GM18520 (cell line): Measurements from ENCODE around the gene ANKMY1.

Source experiments
- ATAC-seq: cut with Tn5 transposase; IDR thresholded peaks from one replicate; pipeline ENCODE4 v1.9.1; 2021; ENCODE audit not compliant: unreplicated experiment

ANKMY1 gene

GRCh38 chr2:240462707-240463273 lies 95.0 kb downstream of the ANKMY1 start:
- no peak for ATAC-seq

- ATAC-seq, result no peak
These were observed 95.6 kb downstream of the ANKMY1 start for GRCh38 chr2:240462073-240462706.

- ATAC-seq, result no peak
These were observed 96.2 kb downstream of the ANKMY1 start for GRCh38 chr2:240461471-240462072.

- no peak for ATAC-seq
These were observed 96.9 kb downstream of the ANKMY1 start for GRCh38 chr2:240460781-240461431.

DNA sequence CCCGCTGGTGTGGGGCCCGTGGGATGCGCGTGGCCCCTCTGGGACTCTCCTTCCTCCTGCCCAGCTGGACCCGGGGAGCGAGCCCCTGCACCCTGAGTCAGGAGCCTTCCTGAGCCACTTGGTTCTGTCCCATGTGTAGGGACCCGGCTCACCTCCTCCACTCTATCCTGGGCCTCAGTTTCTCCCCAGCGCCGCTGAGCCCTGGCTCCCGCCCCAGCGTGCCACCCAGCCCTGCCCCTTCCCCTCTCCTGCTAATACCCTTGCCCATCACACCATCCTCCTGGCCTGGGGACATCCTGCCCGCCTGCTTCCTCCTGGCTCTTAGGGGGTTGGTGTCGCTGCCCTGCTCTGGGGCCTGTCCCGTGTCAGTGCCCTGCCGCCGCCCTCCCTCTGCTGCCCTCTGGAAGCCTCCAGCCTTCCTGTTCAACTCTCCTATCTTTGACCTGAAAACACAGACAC lies 97.5 kb downstream of the ANKMY1 start:
- no peak for ATAC-seq

DNA sequence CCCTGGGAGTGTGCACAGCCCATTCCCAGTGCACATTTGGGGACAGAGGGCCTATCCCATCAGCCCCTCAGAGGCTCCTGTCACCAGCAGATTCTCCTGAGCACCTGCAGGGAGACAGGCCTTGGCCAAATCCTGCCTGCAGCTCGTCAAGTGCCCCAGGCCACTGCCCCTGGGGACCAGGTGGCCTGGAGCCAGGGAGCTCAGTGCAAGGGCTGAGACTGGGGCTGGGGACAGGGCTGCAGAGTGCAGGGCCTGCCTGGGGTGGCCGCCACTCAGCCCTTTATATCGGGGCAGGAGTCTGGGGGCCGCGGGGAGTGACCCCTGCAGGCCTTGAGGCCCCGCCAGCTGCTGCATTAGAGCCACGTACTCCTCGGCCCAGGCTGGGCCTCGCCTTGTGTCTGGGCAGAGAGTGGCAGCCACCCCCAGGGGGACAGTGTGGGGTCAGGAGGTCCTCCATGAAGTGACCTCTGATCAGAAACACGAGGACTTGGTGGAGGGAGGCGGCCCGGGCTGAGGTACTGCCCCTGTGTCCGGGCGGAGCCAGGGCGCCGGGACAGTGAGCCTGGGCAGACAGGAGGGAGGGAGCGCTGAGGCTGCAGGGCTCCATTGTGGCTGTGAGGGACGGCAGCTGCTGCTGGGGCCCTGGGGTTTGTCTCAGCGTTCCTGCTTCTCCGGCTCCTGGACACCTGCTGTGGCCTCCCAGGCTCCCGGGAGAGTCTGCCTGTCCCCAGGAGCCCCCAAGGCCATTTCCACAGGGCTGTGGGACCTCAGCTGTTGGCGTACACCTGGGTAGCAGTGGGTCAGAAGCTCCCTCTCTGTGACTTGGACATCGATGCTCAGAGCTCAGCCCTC lies 98.2 kb downstream of the ANKMY1 start:
- no peak for ATAC-seq

DNA sequence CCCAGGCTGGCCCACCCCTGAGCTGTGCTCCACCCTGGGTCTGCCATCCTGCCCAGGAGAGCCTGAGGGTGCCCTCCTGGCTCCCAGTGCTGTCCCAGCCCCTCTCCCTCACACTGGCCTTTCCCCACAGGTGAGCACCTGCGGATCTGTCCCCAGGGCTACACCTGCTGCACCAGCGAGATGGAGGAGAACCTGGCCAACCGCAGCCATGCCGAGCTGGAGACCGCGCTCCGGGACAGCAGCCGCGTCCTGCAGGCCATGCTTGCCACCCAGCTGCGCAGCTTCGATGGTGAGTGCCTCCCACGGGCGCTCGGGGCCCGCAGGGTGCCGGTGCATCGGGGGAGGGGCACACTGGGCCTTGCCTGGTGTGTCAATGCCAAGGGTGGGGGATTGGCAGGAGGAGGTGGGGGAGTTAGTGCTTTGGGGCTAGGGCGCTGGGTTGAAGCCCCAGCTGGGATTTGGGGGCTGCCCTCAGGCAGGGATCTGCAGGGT lies 98.8 kb downstream of the ANKMY1 start:
- ATAC-seq, result no peak

- ATAC-seq, result no peak
These were observed 99.5 kb downstream of the ANKMY1 start for GRCh38 chr2:240458044-240458899.

DNA sequence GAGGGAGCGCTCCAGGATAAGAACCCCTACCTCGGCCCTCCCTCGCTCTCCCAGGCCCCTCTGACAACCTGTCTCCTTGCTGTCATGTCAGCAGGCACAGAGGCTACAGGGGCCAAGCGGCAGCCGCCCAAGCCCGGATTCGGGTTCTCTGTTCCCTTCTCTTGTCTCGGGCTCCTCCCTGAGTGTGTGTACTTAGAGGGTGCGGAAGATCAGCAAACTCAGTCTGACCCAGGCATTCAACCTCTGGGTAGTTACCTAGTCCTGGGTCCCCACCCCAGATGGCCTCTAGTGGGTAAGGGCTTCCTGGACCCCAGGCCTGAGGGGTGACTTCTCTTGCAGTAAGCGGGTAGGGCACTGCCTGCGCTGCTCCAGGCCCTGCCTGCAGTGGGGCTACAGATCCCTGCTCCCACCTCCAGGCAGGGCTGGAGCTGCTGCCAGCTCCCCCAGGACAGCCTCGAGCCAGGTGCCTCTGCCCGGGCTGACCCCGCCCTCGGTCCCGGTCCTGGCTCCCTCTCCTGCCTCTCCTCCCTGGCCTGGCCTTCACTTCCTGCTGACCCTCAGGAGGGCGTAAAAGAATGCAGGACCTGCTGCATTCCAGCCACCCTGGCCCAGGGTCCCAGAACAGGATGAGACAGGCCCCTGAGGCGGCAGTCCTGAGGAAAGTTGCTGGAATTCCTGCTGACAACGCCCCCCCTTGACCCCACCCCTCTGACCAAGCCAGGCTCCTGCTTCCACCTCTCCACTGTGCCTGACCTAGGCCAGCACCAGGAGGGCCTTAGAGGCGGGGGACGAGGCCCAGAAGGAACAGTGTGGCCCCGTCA lies 100.4 kb downstream of the ANKMY1 start:
- no peak for ATAC-seq

- no peak for ATAC-seq
These were observed 101.2 kb downstream of the ANKMY1 start for GRCh38 chr2:240456447-240457222.

DNA sequence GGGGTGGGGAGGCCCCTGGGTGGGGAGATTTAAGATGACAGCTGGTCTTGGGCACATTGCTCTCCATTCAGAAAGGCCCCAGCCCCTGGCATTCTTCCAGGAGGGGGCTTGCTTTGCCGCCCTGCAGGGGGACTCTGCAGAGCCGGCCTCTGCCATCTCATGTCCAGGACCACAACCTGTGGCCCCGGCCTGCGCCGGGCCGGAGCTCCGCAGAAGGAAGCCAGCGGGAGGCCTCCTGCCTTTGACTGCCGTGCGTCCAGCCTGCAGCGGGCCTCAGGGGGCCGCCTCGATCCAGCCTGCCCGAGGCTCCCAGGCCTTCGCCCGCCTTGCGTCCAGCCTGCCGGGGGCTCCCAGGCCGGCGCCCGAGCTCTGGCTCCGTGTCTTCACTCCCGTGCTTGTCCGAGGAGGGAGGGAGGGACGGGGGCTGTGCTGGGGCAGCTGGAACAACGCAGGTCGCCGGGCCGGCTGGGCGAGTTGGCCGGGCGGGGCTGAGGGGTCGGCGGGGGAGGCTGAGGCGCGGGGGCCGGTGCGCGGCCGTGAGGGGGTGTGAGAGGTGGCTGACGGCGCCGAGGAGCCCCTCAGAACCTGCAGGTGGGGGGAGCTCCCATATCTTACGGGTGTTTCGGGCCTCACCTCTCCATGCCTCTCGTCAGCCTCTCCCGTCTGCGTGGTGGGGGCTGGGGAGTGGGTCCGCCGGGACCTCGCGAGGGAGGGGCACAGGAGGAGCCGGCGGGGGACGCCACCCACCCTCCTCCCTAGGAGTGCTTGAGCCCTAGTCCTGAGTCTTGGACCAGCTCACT lies 101.9 kb downstream of the ANKMY1 start:
- ATAC-seq, result no peak

- ATAC-seq, result no peak
These were observed 102.5 kb downstream of the ANKMY1 start for GRCh38 chr2:240455272-240455646.

GRCh38 chr2:240454106-240454901 lies 103.5 kb downstream of the ANKMY1 start:
- ATAC-seq, result no peak

- ATAC-seq, result no peak
These were observed 104.2 kb downstream of the ANKMY1 start for GRCh38 chr2:240453461-240454105.

- ATAC-seq, result no peak
These were observed 105.1 kb downstream of the ANKMY1 start for GRCh38 chr2:240452462-240453256.
